Naive thymus-derived CD4-positive, alpha-beta T cell (primary cell): Measurements from ENCODE around the gene RAB40C. TPM values are rescaled to one million over a fixed set of nuclear protein-coding genes. Genes with fewer than 3 reads are reported as not detected.

Experiments
- ATAC-seq: fragments of 150-1000 bp; cut with Tn5 transposase; 2 replicates; pipeline ENCODE4 v1.10.0; 2021; ENCODE audit warnings: mild to moderate bottlenecking, moderate library complexity
- CTCF ChIA-PET: fragments of 350-600 bp; sonication (Branson Sonifier 250); formaldehyde crosslinking; loops from one replicate; lab custom pipeline; 2021; ENCODE audit warnings: antibody characterized with exemption; lab: Charles Lee
- POLR2A ChIA-PET: fragments of 350-600 bp; sonication (Branson Sonifier 250); formaldehyde crosslinking; loops from one replicate; lab custom pipeline; 2021; ENCODE audit warnings: antibody characterized with exemption, inconsistent platforms; lab: Charles Lee
- DNase-seq, 9 donors: peaks; one replicate each; pipeline versions ENCODE4 v3.0.0 to v3.0.0-alpha.2; 2020 to 2022; ENCODE audit warnings: mixed read lengths in 1 of 9
- H3K27ac ChIP-seq: one replicate; pipeline ENCODE4 v1.7.0; 2013; ENCODE audit warnings: mild to moderate bottlenecking, low read depth, low read length, moderate library complexity
- H3K27me3 ChIP-seq, 2 donors: one replicate each; pipeline ENCODE4 v1.7.0; 2013; ENCODE audit warnings: low read length in 2 of 2, mild to moderate bottlenecking in 2 of 2, moderate library complexity in 2 of 2; ENCODE audit not compliant: control insufficient read depth in 2 of 2, insufficient read depth in 2 of 2
- H3K36me3 ChIP-seq, 3 experiments: 1 replicate in 2 of 3; 2 replicates in 1 of 3; pipeline ENCODE4 v1.7.0; 2013; ENCODE audit warnings: low read length in 3 of 3, mild to moderate bottlenecking in 3 of 3, moderate library complexity in 1 of 3; ENCODE audit not compliant: insufficient read depth in 3 of 3, control insufficient read depth in 2 of 3
- H3K4me1 ChIP-seq, 2 donors: one replicate each; pipeline ENCODE4 v1.7.0; 2013; ENCODE audit warnings: low read length in 2 of 2, mild to moderate bottlenecking in 2 of 2, moderate library complexity in 1 of 2; ENCODE audit not compliant: control insufficient read depth in 2 of 2, insufficient read depth in 2 of 2
- H3K4me3 ChIP-seq: 2 replicates; pipeline ENCODE4 v1.7.0; 2013; ENCODE audit warnings: mild to moderate bottlenecking, low read length
- H3K9me3 ChIP-seq, 3 experiments: 1 replicate in 2 of 3; 2 replicates in 1 of 3; pipeline ENCODE4 v1.7.0; 2013; ENCODE audit warnings: low read length in 3 of 3; ENCODE audit not compliant: control insufficient read depth in 2 of 3
- H3K27ac Mint-ChIP-seq, 9 donors: one replicate each; pipeline ENCODE4 v1.8.0; 2020 to 2022; ENCODE audit warnings: mixed read lengths in 9 of 9, mild to moderate bottlenecking in 8 of 9, moderate library complexity in 5 of 9, inconsistent platforms in 2 of 9
- H3K27me3 Mint-ChIP-seq, 5 donors: one replicate each; pipeline ENCODE4 v1.8.0; 2021 to 2022; ENCODE audit warnings: mixed read lengths in 5 of 5, mild to moderate bottlenecking in 1 of 5
- H3K36me3 Mint-ChIP-seq, 5 donors: one replicate each; pipeline ENCODE4 v1.8.0; 2020 to 2022; ENCODE audit warnings: mixed read lengths in 5 of 5, mild to moderate bottlenecking in 3 of 5, inconsistent platforms in 1 of 5
- H3K4me1 Mint-ChIP-seq, 7 donors: one replicate each; pipeline ENCODE4 v1.8.0; 2020 to 2022; ENCODE audit warnings: mixed read lengths in 7 of 7, mild to moderate bottlenecking in 3 of 7, inconsistent platforms in 1 of 7
- H3K4me3 Mint-ChIP-seq, 10 donors: one replicate each; pipeline ENCODE4 v1.8.0; 2020 to 2022; ENCODE audit warnings: mild to moderate bottlenecking in 10 of 10, mixed read lengths in 10 of 10, moderate library complexity in 6 of 10, inconsistent platforms in 2 of 10
- H3K9me3 Mint-ChIP-seq, 11 donors: one replicate each; pipeline ENCODE4 v1.8.0; 2020 to 2022; ENCODE audit warnings: mixed read lengths in 11 of 11, mild to moderate bottlenecking in 4 of 11, inconsistent platforms in 1 of 11, moderate library complexity in 1 of 11
- intact Hi-C, 2 donors: fragments of 100-400 bp; cut with micrococcal nuclease; formaldehyde crosslinking; loops; one replicate each; pipeline ENCODE4 v1.15.1; 2023
- polyA plus RNA-seq, 2 donors: library from polyadenylated mRNA; unstranded; fragments of 300-500 nt; fragmentation: Illumina TruSeq; gene quantifications; one replicate each; pipeline ENCODE4 v1.2.3, GENCODE V29; 2021
- total RNA-seq, 6 experiments: library from RNA in 5 of 6; stranded (reverse) in 5 of 6; gene quantifications; 1 replicate in 5 of 6; 2 replicates in 1 of 6; pipeline ENCODE4 v1.2.3 and lab custom pipeline; 2021 to 2026

RAB40C gene
- total and polyA plus RNA-seq, 7 experiments from 2014 or later = 7.9 to 23.2 (median 17.5) TPM

DNA sequence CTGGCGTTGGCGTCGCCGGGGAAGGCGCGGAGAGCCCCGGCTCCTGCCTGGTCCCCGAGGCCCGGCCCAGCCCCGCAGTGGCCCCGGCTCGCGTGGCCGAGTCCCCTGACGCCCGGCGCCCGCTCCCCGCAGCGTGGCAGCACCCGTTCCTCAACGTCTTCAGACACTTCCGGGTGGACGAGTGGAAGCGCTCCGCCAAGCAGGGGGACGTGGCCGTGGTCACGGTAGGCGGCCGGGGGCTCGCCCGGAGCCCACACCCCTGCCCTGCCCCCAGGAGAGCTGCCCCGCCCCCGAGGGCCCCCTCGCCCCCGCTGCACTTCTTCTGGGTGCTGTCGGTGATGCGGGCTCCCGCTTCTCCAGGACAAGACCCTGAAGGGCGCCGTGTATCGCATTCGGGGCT lies 59.8 kb downstream of the RAB40C start:
- peak overlapping the region; percentile 77 for H3K4me3 ChIP-seq
- ATAC-seq = peak; percentile 0
- peak overlapping the region; percentile 97 for H3K27ac ChIP-seq
- Mint-ChIP-seq H3K4me3 (peak overlapping the region; percentile 53 to 79 (median 67)), H3K36me3 (no peaks in the 10 kb centered on the region), H3K4me1 (peaks cover under 1 to 20% (median 5%) of the 10 kb centered on the region in 7 donors), H3K9me3 (no peaks in the 10 kb centered on the region), H3K27ac (no peak overlapping the region), H3K27me3 (no peaks in the 10 kb centered on the region)
- no peak for DNase-seq
- ChIA-PET CTCF (interaction anchor here (1.1 kb wide), 1 partner anchor 14 kb away, joined by 3 read pairs; no protein-coding TSS in a partner anchor), POLR2A (interaction anchor here (0.5 to 4.4 kb wide), 7 partner anchors 12 to 1503 kb away, joined by 3 to 30 read pairs (median 3); partner anchors contain the start of genes JMJD8, METTL26, PIGQ and RHOT2)
- no peaks in the 10 kb centered on the region for H3K9me3 ChIP-seq
- no peaks in the 10 kb centered on the region for H3K36me3 ChIP-seq
- peaks cover 6 to 9% of the 10 kb centered on the region in 2 donors for H3K4me1 ChIP-seq
- no peaks in the 10 kb centered on the region for H3K27me3 ChIP-seq
- intact Hi-C loops = loop anchor here in 1 of 2 donors (1.0 kb wide), 3 partner anchors 13 to 30 kb away; partner anchors contain the start of genes METTL26 and RHOT2

GRCh38 chr16:651844-652243 lies 62.0 kb downstream of the RAB40C start:
- no peaks in the 10 kb centered on the region for H3K9me3 Mint-ChIP-seq
- H3K36me3 Mint-ChIP-seq = no peaks in the 10 kb centered on the region
- ChIA-PET POLR2A (interaction anchor here (0.6 kb wide), 1 partner anchor 59 kb away, joined by 3 read pairs; no protein-coding TSS in a partner anchor), CTCF (no interaction called here)
- peaks cover 0 to 16% (median 5%) of the 10 kb centered on the region in 7 donors for H3K4me1 Mint-ChIP-seq
- DNase-seq (no peak), ATAC-seq (no peak)
- no peak overlapping the region for H3K4me3 ChIP-seq
- H3K27me3 ChIP-seq = no peaks in the 10 kb centered on the region
- no peaks in the 10 kb centered on the region for H3K27me3 Mint-ChIP-seq
- peaks cover 6 to 9% of the 10 kb centered on the region in 2 donors for H3K4me1 ChIP-seq
- H3K36me3 ChIP-seq = no peaks in the 10 kb centered on the region
- H3K27ac ChIP-seq = no peak overlapping the region
- no peaks in the 10 kb centered on the region for H3K9me3 ChIP-seq
- H3K27ac Mint-ChIP-seq = no peak overlapping the region
- intact Hi-C loops = no loop called here
- peak overlapping the region in 1 of 10 donors; percentile 75 for H3K4me3 Mint-ChIP-seq

DNA sequence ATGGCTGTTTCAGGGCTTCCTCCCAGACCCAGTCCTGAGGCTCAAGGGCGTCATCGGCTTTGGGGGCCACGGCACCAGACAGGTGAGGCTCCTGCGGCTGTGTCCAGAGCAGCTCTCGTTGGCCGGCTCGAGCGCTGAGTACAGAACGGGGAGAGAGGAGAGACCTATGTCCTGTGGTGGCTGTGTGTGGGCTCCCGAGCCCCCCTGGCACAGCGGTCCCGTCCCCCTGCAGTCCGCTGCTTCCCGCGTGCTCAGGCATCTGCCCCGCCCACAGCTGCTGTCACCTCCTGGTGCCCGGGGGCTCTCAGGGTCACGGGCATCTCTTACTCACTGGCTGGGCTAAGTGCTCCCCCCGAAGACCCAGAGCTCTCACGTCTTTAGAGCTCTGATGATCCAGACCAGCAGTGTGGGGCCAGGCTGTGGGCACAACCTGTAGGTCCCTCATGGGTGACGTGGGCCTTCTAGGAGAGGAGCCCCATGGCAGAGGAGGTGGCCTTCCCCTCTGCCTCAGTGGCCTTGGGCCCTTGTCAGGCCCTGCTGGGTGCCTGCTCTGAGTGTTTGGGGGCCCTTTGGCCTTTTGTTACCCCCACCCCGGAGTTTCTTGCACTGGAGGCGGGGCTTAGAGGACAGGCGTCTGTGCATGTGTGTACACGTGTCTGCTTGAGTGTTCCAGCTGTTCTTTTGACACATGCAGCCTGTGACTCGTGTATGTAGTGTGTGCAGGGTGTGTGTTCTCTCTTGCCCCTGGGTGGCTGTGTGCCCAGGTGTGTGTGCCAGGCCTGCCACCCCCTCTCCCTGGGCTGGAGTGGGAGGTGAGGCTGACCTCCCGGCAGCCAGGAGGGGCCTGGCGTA lies 62.8 kb downstream of the RAB40C start:
- POLR2A ChIA-PET = interaction anchor here (0.8 to 1.4 kb wide), 2 partner anchors 16 to 108 kb away, joined by 3 to 4 read pairs; partner anchors contain the start of gene METTL26
- H3K36me3 Mint-ChIP-seq = no peaks in the 10 kb centered on the region
- no peaks in the 10 kb centered on the region for H3K27me3 Mint-ChIP-seq
- DNase-seq (no peak), ATAC-seq (no peak)
- peak overlapping the region in 1 of 10 donors; percentile 53 for H3K4me3 Mint-ChIP-seq
- Histone ChIP-seq H3K9me3 (no peaks in the 10 kb centered on the region), H3K4me1 (peaks cover 6 to 9% of the 10 kb centered on the region in 2 donors), H3K27ac (no peak overlapping the region), H3K27me3 (no peaks in the 10 kb centered on the region), H3K4me3 (no peak overlapping the region), H3K36me3 (no peaks in the 10 kb centered on the region)
- H3K9me3 Mint-ChIP-seq = no peaks in the 10 kb centered on the region
- CTCF ChIA-PET = interaction anchor here (0.5 kb wide), 1 partner anchor 15 kb away, joined by 3 read pairs; no protein-coding TSS in a partner anchor
- no peak overlapping the region for H3K27ac Mint-ChIP-seq
- intact Hi-C loops = no loop called here
- H3K4me1 Mint-ChIP-seq = peaks cover 0 to 14% (median 5%) of the 10 kb centered on the region in 7 donors

DNA sequence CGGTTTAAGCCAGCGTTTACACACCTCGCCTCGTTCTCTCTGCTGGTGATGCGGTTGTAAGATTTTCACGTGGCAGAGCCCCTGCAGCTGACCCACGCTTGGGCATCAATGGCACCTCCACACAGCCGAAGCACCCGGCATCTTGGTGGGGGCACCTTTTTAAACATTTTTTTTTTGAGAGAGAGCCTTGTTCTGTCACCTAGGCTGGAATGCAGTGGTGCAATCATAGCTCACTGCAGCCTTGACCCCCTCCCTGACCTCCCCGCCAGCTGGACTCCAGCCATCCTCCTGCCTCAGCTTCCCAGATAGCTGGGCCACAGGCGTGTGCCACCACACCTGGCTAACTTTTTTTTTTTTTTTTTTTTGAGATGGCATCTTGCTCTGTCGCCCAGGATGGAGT lies 64.2 kb downstream of the RAB40C start:
- ChIA-PET CTCF (interaction anchor here (0.6 kb wide), 1 partner anchor 9 kb away, joined by 3 read pairs; no protein-coding TSS in a partner anchor), POLR2A (interaction anchor here (0.6 to 1.4 kb wide), 2 partner anchors 17 to 1314 kb away, joined by 3 read pairs; partner anchors contain the start of gene METTL26)
- ATAC-seq = no peak
- Mint-ChIP-seq H3K36me3 (no peaks in the 10 kb centered on the region), H3K9me3 (no peaks in the 10 kb centered on the region), H3K4me1 (peaks cover 0 to 5% (median 0%) of the 10 kb centered on the region in 7 donors), H3K27ac (no peak overlapping the region), H3K4me3 (no peak overlapping the region), H3K27me3 (no peaks in the 10 kb centered on the region)
- Histone ChIP-seq H3K9me3 (no peaks in the 10 kb centered on the region), H3K36me3 (no peaks in the 10 kb centered on the region), H3K4me3 (no peak overlapping the region), H3K4me1 (no peaks in the 10 kb centered on the region), H3K27ac (no peak overlapping the region), H3K27me3 (no peaks in the 10 kb centered on the region)
- no peak for DNase-seq
- intact Hi-C loops = no loop called here

GRCh38 chr16:657487-657886 lies 67.6 kb downstream of the RAB40C start:
- Mint-ChIP-seq H3K36me3 (no peaks in the 10 kb centered on the region), H3K27me3 (no peaks in the 10 kb centered on the region), H3K4me1 (peaks cover 0 to 9% (median 4%) of the 10 kb centered on the region in 7 donors), H3K4me3 (no peak overlapping the region), H3K27ac (no peak overlapping the region), H3K9me3 (no peaks in the 10 kb centered on the region)
- ATAC-seq (no peak), DNase-seq (no peak)
- Histone ChIP-seq H3K36me3 (no peaks in the 10 kb centered on the region), H3K4me3 (no peak overlapping the region), H3K27ac (no peak overlapping the region), H3K4me1 (peaks cover 0 to 7% of the 10 kb centered on the region in 2 donors), H3K9me3 (no peaks in the 10 kb centered on the region), H3K27me3 (no peaks in the 10 kb centered on the region)
- intact Hi-C loops = no loop called here
- ChIA-PET POLR2A (interaction anchor here (1.0 kb wide), 2 partner anchors 11 to 38 kb away, joined by 3 read pairs; no protein-coding TSS in a partner anchor), CTCF (no interaction called here)

DNA sequence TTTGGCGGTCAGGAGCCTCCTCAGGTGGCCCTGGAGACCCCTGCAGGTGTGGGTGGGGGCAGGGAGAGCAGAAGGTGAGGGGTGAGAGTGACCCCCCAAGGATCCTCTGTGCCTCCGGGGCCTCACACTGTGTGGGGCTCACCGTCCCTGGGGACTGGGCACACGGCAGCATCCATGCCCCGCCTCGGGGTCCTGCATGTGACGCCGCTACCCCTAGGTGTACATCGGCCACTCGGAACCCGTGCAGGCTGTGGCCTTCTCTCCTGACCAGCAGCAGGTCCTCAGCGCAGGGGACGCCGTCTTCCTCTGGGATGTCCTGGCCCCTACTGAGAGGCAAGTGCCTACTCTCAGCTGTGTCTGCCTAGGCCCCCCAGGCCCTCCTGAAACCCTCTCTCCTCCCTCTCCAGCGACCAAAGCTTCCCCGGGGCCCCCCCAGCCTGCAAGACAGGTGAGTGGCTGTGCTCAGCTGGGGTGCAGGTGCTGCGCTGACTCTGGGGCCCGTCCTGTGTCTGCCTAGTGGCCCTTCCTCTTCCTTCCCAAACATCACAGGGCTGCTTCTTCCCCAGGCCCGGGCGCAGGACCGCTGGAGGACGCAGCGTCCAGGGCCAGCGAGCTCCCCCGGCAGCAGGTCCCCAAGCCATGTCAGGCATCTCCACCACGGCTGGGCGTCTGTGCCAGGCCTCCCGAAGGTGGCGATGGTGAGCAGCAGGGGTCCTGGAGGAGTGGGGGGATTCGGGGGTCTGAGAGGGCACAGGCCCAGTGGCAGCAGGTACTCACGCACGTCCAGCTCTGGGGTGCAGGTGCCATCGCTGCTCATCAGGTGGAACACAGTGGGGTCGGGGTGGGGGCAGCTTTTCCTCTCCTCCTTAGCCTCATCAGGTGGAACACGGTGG lies 69.1 kb downstream of the RAB40C start:
- ATAC-seq (no peak), DNase-seq (no peak)
- ChIA-PET CTCF (interaction anchor here (0.6 kb wide), 1 partner anchor 68 kb away, joined by 3 read pairs; the partner anchor contains the start of gene HAGHL), POLR2A (no interaction called here)
- Histone ChIP-seq H3K27ac (no peak overlapping the region), H3K9me3 (no peaks in the 10 kb centered on the region), H3K36me3 (no peaks in the 10 kb centered on the region), H3K4me1 (peaks cover 0 to 7% of the 10 kb centered on the region in 2 donors), H3K27me3 (no peaks in the 10 kb centered on the region), H3K4me3 (no peak overlapping the region)
- intact Hi-C loops = no loop called here
- Mint-ChIP-seq H3K9me3 (no peaks in the 10 kb centered on the region), H3K27me3 (no peaks in the 10 kb centered on the region), H3K4me3 (no peak overlapping the region), H3K27ac (no peak overlapping the region), H3K36me3 (no peaks in the 10 kb centered on the region), H3K4me1 (peaks cover 0 to 9% (median 4%) of the 10 kb centered on the region in 7 donors)
